GM19099 (cell line): ENCODE measurements around the gene GARRE1.

ENCODE experiments used
- POLR2A ChIP-seq: IDR thresholded peaks from 3 replicates; pipeline ENCODE4 v1.6.1; 2011; ENCODE audit warnings: low read depth; ENCODE audit not compliant: insufficient read length; ENCODE audit errors: extremely low read depth

The GARRE1 gene

GRCh38 chr19:34254046-34254697 is at the start of gene GARRE1:
Gene GARRE1, plus strand, starts transcription at chr19:34254554. Its CDS starts 45,920 bp downstream, at chr19:34300474.
- peak; percentile 87 for TF ChIP-seq POLR2A

- no peak for TF ChIP-seq POLR2A
Measured at GRCh38 chr19:34208291-34208884, 46.0 kb upstream of the GARRE1 start.

GRCh38 chr19:34209726-34210125 is 44.6 kb upstream of the GARRE1 start:
- TF ChIP-seq POLR2A, result no peak

GRCh38 chr19:34213283-34213682 is 41.1 kb upstream of the GARRE1 start:
- TF ChIP-seq POLR2A, result no peak

GRCh38 chr19:34214040-34214439 is 40.3 kb upstream of the GARRE1 start:
- no peak for TF ChIP-seq POLR2A

GRCh38 chr19:34215006-34215665 is 39.2 kb upstream of the GARRE1 start:
- no peak for TF ChIP-seq POLR2A

- no peak for TF ChIP-seq POLR2A
Measured at GRCh38 chr19:34215666-34216038, 38.7 kb upstream of the GARRE1 start.

- TF ChIP-seq POLR2A, result no peak
Measured at GRCh38 chr19:34217952-34218817, 36.2 kb upstream of the GARRE1 start.

GRCh38 chr19:34218818-34219164 is 35.6 kb upstream of the GARRE1 start:
- no peak for TF ChIP-seq POLR2A

GRCh38 chr19:34220472-34221063 is 33.8 kb upstream of the GARRE1 start:
- no peak for TF ChIP-seq POLR2A

GRCh38 chr19:34222386-34222785 is 32.0 kb upstream of the GARRE1 start:
- no peak for TF ChIP-seq POLR2A

GRCh38 chr19:34224996-34225658 is 29.2 kb upstream of the GARRE1 start:
- no peak for TF ChIP-seq POLR2A

GRCh38 chr19:34225659-34226015 is 28.7 kb upstream of the GARRE1 start:
- TF ChIP-seq POLR2A, result no peak

- TF ChIP-seq POLR2A, result no peak
Measured at GRCh38 chr19:34226036-34226435, 28.3 kb upstream of the GARRE1 start.
